Activated naive CD4-positive, alpha-beta T cell treated with anti-CD3 and anti-CD28 coated beads, Interleukin-2, amount 10 ng/mL, durations not matched to agents 7 days and 5 days (primary cell): ENCODE results near the gene CREBL2.
"Not testable (repeated sequence)": the region's sequence is repeated elsewhere in the genome, so short reads cannot be mapped to it uniquely, and the experiment has no call there.

Source experiments
- CTCF ChIA-PET: fragments of 350-600 bp; sonication (Branson Sonifier 250); formaldehyde crosslinking; loops from one replicate; lab custom pipeline; 2021; ENCODE audit warnings: antibody characterized with exemption; lab: Charles Lee
- DNase-seq: peaks from one replicate; pipeline ENCODE4 v3.0.0-alpha.2; 2020
- H3K27ac Mint-ChIP-seq: one replicate; pipeline ENCODE4 v1.8.0; 2021; ENCODE audit warnings: mild to moderate bottlenecking, moderate library complexity, mixed read lengths
- H3K27me3 Mint-ChIP-seq: one replicate; pipeline ENCODE4 v1.8.0; 2021; ENCODE audit warnings: mild to moderate bottlenecking, mixed read lengths
- H3K36me3 Mint-ChIP-seq: one replicate; pipeline ENCODE4 v1.8.0; 2021; ENCODE audit warnings: mixed read lengths
- H3K4me1 Mint-ChIP-seq: one replicate; pipeline ENCODE4 v1.8.0; 2021; ENCODE audit warnings: mixed read lengths
- H3K4me3 Mint-ChIP-seq: one replicate; pipeline ENCODE4 v1.8.0; 2021; ENCODE audit warnings: mild to moderate bottlenecking, moderate library complexity, mixed read lengths
- H3K9me3 Mint-ChIP-seq: one replicate; pipeline ENCODE4 v1.8.0; 2021; ENCODE audit warnings: mixed read lengths

Gene CREBL2, protein sequence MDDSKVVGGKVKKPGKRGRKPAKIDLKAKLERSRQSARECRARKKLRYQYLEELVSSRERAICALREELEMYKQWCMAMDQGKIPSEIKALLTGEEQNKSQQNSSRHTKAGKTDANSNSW

DNA sequence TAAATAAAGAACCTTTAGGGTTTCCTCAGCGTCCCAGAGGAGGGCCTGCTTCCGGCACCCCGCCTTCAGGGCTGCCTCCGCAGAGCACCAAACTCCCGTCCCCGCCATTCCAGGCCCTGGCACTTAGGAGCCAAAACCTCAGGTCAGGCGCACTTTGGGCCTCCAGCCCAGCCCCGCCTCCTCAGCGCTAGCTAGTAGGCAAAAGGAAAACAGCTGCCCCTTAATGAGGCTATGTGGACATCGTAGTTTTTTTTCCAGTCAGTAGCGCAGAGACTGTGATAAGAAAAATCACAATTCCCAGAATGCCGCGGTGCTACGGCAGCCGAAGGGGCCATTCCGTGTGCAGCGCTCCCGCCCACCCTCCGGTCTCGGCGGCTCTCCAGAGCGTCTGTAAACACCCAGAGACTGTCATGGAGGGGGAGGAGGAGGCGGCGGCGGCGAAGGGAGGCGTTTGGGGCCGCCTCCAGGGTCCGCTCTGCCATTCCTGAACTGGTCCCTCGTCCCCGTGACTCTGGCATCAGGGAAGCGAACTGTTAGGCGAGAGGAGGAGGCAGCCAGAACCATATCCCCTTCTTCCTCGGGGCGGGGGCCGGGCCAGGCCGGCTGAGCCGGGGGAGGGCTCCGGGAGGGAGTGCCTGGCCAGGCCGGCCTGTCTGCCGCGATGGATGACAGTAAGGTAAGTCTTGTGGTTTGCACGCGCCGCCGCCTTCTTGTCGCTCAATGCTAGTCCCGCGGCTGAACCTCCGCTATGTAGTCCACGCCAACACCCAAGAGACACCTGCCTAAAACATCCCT lies at the start of gene CREBL2:
Gene CREBL2 (plus strand): TSS at position 365 of the 795 bp plus-strand sequence. CDS start 297 bp downstream, at position 662.
- CTCF ChIA-PET: interaction anchor here (0.7 to 0.8 kb wide), 2 partner anchors 84 to 136 kb away, joined by 3 to 4 read pairs; partner anchors contain the start of gene GPR19
- Mint-ChIP-seq H3K27me3 (no peaks in the 10 kb centered on the region), H3K9me3 (no peaks in the 10 kb centered on the region), H3K4me3 (peak within 1 kb of the TSS; percentile 80), H3K27ac (peak within 1 kb of the TSS; percentile 87), H3K4me1 (peaks cover 58% of the 10 kb centered on the region), H3K36me3 (peaks cover 20% of the 10 kb centered on the region)
- peak; percentile 88 for DNase-seq

DNA sequence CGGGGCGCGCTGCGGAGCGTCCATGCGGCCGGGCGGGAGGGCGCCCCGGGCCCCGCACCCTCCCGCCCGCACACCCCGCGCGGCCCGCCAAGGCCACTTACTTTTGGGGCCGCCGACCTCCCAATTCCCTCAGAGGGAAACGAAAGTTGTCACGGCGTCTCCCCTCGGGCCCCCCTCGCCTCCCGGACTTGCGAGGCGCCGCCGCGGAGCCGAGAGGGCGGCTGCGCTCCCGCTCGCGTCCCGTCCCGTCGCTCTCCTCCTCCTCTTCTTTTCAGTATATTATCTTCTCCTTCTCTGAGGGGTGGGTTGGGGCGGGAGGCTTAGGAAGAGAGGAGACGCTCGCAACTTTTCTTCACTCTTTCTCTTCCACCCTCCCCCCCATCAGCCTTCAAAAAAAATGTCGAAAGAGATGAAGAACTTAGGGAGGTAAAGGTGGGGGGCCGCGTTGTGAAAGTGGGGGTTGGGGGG lies 49.6 kb upstream of the CREBL2 start:
- CTCF ChIA-PET: interaction anchor here (1.3 to 2.8 kb wide), 4 partner anchors 8 to 184 kb away, joined by 5 to 45 read pairs (median 10); no protein-coding TSS in a partner anchor
- Mint-ChIP-seq H3K4me1 (peaks cover 48% of the 10 kb centered on the region), H3K27ac (peak overlapping the region; percentile 93), H3K9me3 (peaks cover 6% of the 10 kb centered on the region), H3K27me3 (peaks cover 3% of the 10 kb centered on the region), H3K36me3 (peaks cover 20% of the 10 kb centered on the region), H3K4me3 (peak overlapping the region; percentile 75)
- DNase-seq: peak; percentile 63

DNA sequence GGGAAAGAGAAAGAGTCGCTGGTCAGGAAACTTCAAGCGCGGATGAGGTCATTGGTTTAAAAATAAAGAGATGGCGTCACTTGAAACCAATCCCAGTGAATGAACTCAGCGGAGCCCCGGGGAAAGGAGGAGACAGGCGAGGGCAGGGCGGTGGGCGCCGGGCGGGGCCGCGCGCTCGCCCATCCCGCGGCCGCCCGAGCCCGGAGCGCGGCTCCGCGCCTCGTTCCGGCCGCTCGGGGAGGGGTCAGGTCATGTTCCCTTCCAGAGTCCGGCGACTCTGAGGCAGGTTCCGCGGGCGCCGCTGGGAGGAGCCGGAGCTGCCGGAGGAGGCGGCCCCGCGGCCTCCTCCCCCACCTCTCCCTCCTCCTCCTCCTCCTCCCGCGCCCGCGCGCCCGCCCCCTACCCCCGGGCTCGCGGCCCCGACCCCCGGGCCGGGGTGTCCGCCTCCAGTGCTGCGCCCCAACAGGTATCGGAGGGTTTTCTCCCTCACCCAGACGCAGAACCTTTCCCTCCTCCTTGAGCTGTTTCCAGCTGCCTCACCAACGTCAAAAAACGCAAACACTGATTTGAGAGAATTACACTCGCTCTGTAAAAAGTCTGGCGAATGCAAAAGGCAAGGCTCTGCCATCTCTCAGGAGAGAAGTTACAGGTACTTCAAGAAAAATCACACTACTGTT lies 49.0 kb upstream of the CREBL2 start, which contains the start of gene DUSP16:
Gene DUSP16 (minus strand): TSS at position 279 of the 677 bp plus-strand sequence. CDS start 41,765 bp downstream, outside the sequence.
- Mint-ChIP-seq H3K4me3 (peak within 1 kb of the TSS; percentile 83), H3K27me3 (peaks cover 3% of the 10 kb centered on the region), H3K4me1 (peaks cover 46% of the 10 kb centered on the region), H3K9me3 (peaks cover 7% of the 10 kb centered on the region), H3K27ac (peak within 1 kb of the TSS; percentile 96), H3K36me3 (peaks cover 18% of the 10 kb centered on the region)
- DNase-seq: peak; percentile 88
- CTCF ChIA-PET: interaction anchor here (0.7 to 2.8 kb wide), 13 partner anchors 8 to 185 kb away, joined by 3 to 45 read pairs (median 5); no protein-coding TSS in a partner anchor

DNA sequence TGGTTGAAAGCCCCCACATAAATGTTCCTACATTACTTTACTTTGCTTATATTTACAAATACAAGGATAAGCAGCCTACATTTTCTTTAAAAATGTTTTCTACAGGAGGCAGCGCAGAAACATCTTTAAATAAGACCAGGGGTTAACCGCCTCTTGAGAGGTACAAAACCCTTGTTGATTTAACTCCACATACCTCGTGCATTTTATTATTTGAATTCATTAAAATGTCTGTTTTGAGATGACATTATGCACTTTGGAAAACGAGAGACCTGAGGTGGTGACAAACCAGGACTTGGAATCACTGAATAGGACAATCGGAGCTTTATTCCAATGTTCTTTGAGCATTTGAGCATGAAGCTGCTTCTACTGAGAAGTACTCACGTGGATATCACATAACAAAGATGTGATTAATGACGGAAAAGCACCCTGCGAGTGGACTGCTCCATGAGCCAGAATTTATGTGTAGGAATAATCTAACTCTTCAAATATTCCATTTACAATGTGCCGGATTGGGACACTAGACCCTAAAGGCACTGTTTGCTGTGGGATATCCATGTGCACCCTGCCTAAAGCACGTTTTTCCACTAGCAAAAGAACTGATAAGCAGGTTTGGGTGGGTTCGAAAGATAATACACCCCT lies 48.3 kb upstream of the CREBL2 start:
- peak overlapping the region; percentile 96 for H3K27ac Mint-ChIP-seq
- peak overlapping the region; percentile 83 for H3K4me3 Mint-ChIP-seq
- peaks cover 40% of the 10 kb centered on the region for H3K4me1 Mint-ChIP-seq
- no peak for DNase-seq
- H3K36me3 Mint-ChIP-seq: peaks cover 12% of the 10 kb centered on the region
- H3K27me3 Mint-ChIP-seq: peaks cover 7% of the 10 kb centered on the region
- CTCF ChIA-PET: interaction anchor here (0.6 to 2.8 kb wide), 17 partner anchors 9 to 186 kb away, joined by 3 to 45 read pairs (median 4); no protein-coding TSS in a partner anchor
- H3K9me3 Mint-ChIP-seq: peaks cover 7% of the 10 kb centered on the region

DNA sequence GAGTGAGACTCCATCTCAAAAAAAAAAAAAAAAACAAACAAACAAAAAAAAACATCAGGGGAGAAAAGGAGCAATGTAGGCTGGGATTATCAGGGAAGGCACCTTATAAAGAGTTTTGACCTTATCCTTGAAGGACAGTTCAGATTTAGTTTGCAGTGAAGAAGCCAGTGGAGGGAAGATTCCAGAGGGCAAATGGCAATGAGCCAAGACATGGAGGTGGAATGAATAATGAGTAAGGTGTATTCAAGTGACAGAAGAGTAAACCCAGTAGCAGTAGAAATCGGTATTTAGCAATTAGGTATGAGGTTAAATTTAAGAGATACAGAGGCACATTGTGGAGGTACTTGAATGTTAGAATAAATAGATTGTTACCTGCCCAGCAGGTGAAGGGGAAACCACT lies 46.8 kb upstream of the CREBL2 start:
- Mint-ChIP-seq H3K27me3 (peaks cover 14% of the 10 kb centered on the region), H3K4me1 (peaks cover 26% of the 10 kb centered on the region), H3K4me3 (no peak overlapping the region), H3K27ac (no peak overlapping the region), H3K36me3 (peaks cover 2% of the 10 kb centered on the region), H3K9me3 (peaks cover 7% of the 10 kb centered on the region)
- CTCF ChIA-PET: interaction anchor here (0.8 to 2.8 kb wide), 14 partner anchors 9 to 187 kb away, joined by 3 to 45 read pairs (median 4); no protein-coding TSS in a partner anchor
- no peak for DNase-seq

DNA sequence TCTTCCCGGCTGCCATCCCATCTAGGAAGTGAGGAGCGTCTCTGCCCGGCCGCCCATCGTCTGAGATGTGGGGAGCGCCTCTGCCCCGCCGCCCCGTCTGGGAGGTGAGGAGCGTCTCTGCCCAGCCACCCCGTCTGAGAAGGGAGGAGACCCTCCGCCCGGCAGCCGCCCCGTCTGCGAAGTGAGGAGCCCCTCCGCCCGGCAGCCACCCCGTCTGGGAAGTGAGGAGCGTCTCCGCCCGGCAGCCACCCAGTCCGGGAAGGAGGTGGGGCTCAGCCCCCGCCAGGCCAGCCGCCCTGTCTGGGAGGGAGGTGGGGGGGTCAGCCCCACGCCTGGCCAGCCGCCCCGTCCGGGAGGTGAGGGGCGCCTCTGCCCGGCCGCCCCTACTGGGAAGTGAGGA lies 45.7 kb upstream of the CREBL2 start:
- H3K27ac Mint-ChIP-seq, H3K36me3 Mint-ChIP-seq, DNase-seq, H3K9me3 Mint-ChIP-seq, CTCF ChIA-PET, H3K4me3 Mint-ChIP-seq: not testable (repeated sequence)
- Mint-ChIP-seq H3K4me1 (peaks cover 19% of the 10 kb centered on the region), H3K27me3 (peaks cover 14% of the 10 kb centered on the region)

DNA sequence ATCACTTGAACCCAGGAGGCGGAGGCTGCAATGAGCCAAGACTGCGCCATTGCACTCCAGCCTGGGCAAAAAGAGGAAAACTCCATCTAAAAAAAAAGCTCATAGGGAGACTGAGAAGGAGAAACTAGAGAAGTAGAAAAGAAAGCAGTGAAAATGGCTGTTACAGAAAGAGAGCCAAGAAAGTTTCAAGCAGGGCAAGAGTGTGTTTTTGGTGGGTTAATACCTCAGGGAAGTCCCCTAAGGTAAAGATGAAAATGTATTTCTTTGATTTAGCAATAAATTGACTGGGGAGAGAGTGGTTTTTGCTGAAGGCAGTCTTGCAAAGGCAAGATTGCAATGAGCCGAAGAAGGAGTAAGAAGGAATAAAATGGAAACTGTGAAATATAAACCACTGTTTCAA lies 39.0 kb upstream of the CREBL2 start:
- Mint-ChIP-seq H3K36me3 (no peaks in the 10 kb centered on the region), H3K27me3 (peaks cover 11% of the 10 kb centered on the region), H3K4me3 (no peak overlapping the region), H3K4me1 (peaks cover 4% of the 10 kb centered on the region), H3K9me3 (no peaks in the 10 kb centered on the region), H3K27ac (no peak overlapping the region)
- DNase-seq: no peak
- CTCF ChIA-PET: interaction anchor here (1.8 kb wide), 1 partner anchor 9 kb away, joined by 5 read pairs; no protein-coding TSS in a partner anchor

DNA sequence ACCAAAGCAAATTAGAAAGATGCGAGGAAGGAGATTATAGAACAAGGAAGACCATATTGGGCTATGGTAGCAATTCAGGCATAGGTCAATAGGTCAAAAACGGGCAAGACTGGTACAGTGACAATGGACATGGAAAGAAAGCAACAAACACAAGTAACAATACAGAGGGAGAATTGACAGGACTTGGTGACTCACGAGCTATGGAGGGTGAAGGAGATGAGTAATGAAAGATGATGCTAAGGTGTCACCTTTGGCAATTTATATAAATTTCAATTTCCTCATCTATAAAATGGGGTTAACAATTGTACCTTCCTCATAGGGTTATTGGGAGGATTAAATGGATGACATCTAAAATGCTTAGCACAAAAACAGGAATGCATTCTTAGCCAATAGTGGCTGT lies 33.9 kb upstream of the CREBL2 start:
- Mint-ChIP-seq H3K4me3 (no peak overlapping the region), H3K27me3 (no peaks in the 10 kb centered on the region), H3K27ac (no peak overlapping the region), H3K36me3 (no peaks in the 10 kb centered on the region), H3K4me1 (peaks cover 10% of the 10 kb centered on the region), H3K9me3 (no peaks in the 10 kb centered on the region)
- no peak for DNase-seq
- CTCF ChIA-PET: interaction anchor here (0.6 to 1.7 kb wide), 2 partner anchors 13 to 14 kb away, joined by 3 to 7 read pairs; no protein-coding TSS in a partner anchor

DNA sequence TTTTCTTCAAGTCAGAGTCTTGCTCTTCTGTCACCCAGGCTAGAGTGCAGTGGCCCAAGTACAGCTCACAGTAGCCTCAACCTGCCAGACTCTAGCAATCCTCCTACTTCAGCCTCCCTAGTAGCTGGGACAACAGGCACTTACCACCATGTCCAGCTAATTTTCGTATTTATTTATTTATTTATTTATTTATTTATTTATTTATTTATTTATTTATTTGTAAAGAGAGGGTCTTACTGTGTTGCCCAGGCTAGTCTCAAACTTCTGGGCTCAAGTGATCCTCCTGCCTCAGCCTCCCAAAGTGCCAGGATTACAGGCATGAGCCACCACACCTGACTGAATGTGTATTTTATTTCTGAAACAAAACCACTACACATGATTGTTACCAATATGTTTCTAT lies 31.0 kb upstream of the CREBL2 start:
- H3K4me1 Mint-ChIP-seq: peaks cover 15% of the 10 kb centered on the region
- H3K27ac Mint-ChIP-seq, H3K9me3 Mint-ChIP-seq, DNase-seq, H3K4me3 Mint-ChIP-seq, H3K36me3 Mint-ChIP-seq, H3K27me3 Mint-ChIP-seq: not testable (repeated sequence)
- CTCF ChIA-PET: interaction anchor here (0.6 to 1.8 kb wide), 2 partner anchors 12 to 72 kb away, joined by 3 to 5 read pairs; no protein-coding TSS in a partner anchor

DNA sequence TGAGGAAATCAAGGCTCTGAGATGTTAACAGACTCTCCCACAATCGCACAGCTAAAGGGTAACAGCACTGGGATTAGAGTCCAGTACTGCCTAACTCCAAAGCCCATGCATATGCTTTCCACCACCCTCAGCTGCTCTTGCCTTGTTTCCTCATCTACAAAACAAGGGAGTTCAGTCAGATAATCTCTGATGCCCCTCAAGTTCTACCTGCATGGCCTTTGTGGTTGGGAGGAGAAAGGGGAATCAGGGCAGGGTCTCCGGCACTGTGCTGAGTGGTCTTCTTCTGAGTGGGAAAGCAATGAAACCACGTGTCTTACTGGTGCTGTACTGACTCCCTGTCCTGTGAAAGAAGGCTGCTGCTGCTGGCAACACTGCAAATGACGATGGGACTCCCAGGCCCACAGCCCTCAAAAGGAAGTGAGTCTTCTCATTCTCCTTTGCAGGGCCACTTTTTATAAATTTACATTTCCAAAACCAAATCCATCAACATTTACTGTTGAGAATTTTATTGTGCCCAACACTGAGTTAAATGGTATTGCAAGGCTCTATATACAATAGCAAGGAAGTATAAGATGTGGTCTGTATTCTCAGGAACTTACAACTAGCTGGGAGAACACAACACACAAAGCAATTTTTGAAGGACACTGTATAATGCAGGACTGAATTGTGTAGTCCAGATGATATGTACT lies 29.3 kb upstream of the CREBL2 start:
- Mint-ChIP-seq H3K4me3 (no peak overlapping the region), H3K36me3 (no peaks in the 10 kb centered on the region), H3K4me1 (peaks cover 15% of the 10 kb centered on the region), H3K9me3 (no peaks in the 10 kb centered on the region), H3K27me3 (no peaks in the 10 kb centered on the region), H3K27ac (no peak overlapping the region)
- CTCF ChIA-PET: interaction anchor here (0.6 kb wide), 1 partner anchor 25 kb away, joined by 3 read pairs; no protein-coding TSS in a partner anchor
- DNase-seq: no peak

DNA sequence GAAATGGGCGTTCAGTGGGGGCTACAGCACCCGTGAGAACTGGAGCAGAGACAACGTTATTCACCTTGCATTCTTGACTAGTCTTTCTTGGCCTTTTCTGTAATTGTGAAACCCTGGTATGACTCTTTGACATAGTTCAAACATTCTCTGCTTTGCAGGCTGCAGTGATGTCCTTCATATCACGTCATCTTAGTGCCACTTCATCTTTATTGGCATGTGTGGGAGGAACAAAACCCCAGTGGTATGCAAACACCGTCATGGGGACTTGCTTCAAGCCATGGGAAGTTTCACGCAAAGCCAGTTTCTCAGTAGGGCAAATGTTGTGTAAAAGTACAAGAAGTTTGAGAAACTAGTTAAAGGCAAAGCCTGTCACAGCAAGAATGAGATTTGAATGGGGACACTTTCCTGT lies 28.8 kb upstream of the CREBL2 start:
- H3K27ac Mint-ChIP-seq: no peak overlapping the region
- H3K9me3 Mint-ChIP-seq: no peaks in the 10 kb centered on the region
- CTCF ChIA-PET: interaction anchor here (1.2 kb wide), 1 partner anchor 73 kb away, joined by 3 read pairs; no protein-coding TSS in a partner anchor
- no peaks in the 10 kb centered on the region for H3K27me3 Mint-ChIP-seq
- H3K4me3 Mint-ChIP-seq: no peak overlapping the region
- H3K4me1 Mint-ChIP-seq: peaks cover 15% of the 10 kb centered on the region
- DNase-seq: no peak
- no peaks in the 10 kb centered on the region for H3K36me3 Mint-ChIP-seq

DNA sequence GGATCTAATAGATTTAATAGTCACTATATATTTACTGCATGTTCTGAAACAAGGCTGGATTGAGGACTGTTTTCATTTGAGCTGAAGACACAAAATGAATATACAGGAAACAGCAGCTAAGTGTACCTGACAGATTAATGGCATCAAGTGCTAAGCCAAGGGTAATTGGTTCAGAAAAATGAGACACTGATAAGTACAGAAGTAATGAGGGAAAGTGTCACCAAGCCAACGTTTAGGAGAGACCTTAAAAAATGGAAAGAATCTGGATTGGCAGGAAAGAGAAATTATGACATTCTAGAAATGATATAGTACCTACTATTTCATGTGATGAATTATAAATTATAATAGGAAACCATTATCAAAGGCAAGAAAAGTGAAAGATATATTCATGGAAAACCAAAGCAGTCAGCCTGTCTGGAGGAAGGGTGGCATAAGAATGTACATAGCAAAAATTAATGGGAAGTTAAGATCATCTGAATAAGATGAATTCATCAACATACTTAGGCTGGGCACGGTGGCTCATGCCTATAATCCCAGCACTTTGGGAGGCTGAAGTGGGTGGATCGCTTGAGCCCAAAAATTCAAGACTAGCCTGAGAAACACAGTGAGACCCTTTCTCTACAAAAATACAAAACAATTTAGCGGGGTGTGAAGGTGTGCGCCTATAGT lies 28.0 kb upstream of the CREBL2 start:
- H3K9me3 Mint-ChIP-seq: no peaks in the 10 kb centered on the region
- H3K27ac Mint-ChIP-seq: no peak overlapping the region
- H3K4me3 Mint-ChIP-seq: no peak overlapping the region
- no peaks in the 10 kb centered on the region for H3K27me3 Mint-ChIP-seq
- CTCF ChIA-PET: interaction anchor here (1.2 kb wide), 1 partner anchor 72 kb away, joined by 3 read pairs; no protein-coding TSS in a partner anchor
- no peak for DNase-seq
- H3K36me3 Mint-ChIP-seq: no peaks in the 10 kb centered on the region
- H3K4me1 Mint-ChIP-seq: peaks cover 15% of the 10 kb centered on the region
